Measurements from ENCODE around the gene FZD10. TPM values are rescaled to one million over a fixed set of nuclear protein-coding genes. Genes with fewer than 3 reads are reported as not detected.

Gene FZD10
- total and polyA plus RNA-seq, 2 experiments from 2014 or later, result 0.11 to 0.45 TPM

DNA sequence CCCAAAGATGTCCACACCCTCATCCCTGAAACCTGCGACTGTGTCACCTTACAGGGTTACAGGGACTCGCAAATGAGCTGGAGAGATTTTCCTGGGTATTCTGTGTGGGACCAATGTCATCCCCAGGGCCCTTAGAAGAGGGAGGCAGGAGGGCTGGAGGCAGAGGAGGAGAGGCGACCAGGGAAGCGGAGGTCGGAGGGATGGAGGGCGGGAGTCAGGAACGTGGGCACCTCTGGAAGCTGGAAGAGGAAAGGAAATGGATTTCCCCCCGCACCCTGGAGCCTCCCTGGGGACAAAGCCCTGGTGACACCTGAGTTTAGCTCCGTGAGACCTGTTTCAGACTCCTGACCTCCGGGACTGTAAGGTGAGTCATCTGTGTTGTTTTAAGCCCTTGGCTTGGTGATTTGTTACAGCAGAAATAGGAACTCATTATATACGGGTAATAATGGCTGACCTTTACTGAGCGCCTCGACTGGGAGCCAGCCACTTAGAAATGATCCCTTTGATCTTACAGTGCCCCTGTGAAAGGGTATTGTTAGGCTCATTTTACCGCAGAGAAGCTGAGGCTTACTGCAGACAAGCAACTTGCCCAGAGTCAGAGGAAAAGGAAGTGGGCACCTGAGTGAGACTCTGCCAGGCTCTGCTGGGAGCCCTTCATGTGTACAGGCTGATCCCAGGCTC, 29.3 kb upstream of the FZD10 start:
- no peaks in the 10 kb centered on the region; the same call in 1 of the 2 replicates for H4K20me1 ChIP-seq (replicated peaks; ENCODE audit: insufficient read depth)
- Mint-ChIP-seq H3K4me3 (no peak overlapping the region), H3K9me3 (peaks cover 99% of the 10 kb centered on the region), H3K36me3 (ENCODE audit: low read depth) (peaks cover 72% of the 10 kb centered on the region), H3K27me3 (ENCODE audit: insufficient read depth, low read depth, poor library complexity) (no peaks in the 10 kb centered on the region), H3K27ac (no peak overlapping the region), H3K4me1 (no peaks in the 10 kb centered on the region; the same call in 2 of the 3 replicates)
- H3K9me2 ChIP-seq (ENCODE audit: insufficient read depth), result 0 out of 2 replicates have a peak, but pooled peaks cover 4% of the 10 kb centered on the region
- no peak for ATAC-seq
- H3K4me1 ChIP-seq (ENCODE audit: insufficient read depth), result peaks cover 4% of the 10 kb centered on the region; the same call in 1 of the 2 replicates
- no peak overlapping the region for H3K4me3 ChIP-seq
- no peak for DNase-seq (ENCODE audit: low spot score)
- H3K79me2 ChIP-seq (replicated peaks; ENCODE audit: insufficient read depth), result no peaks in the 10 kb centered on the region
- 0 out of 2 replicates have a peak, but pooled peaks cover 7% of the 10 kb centered on the region for H3K27me3 ChIP-seq (ENCODE audit: insufficient read depth)
- peaks cover 7% of the 10 kb centered on the region; the same call in 1 of the 2 replicates for H3F3A ChIP-seq (replicated peaks; ENCODE audit: low read depth)
- no peaks in the 10 kb centered on the region; the same call in 1 of the 2 replicates for H3K36me3 ChIP-seq (ENCODE audit: insufficient read depth)
- no peak overlapping the region for H3K27ac ChIP-seq (ENCODE audit: low read depth)
- TF ChIP-seq CREB1 (CRISPR knock-in tag; IDR thresholded peaks at IDR 0.05; ENCODE audit: low read depth) (no peak), EZH2 (IDR thresholded peaks at IDR 0.05; ENCODE audit: low read depth, unreplicated experiment) (no peak)
- H2AFZ ChIP-seq, result no peak overlapping the region
- H3K4me2 ChIP-seq, result no peak overlapping the region

GRCh38 chr12:130133851-130134562, 28.3 kb upstream of the FZD10 start:
- H3K36me3 ChIP-seq (ENCODE audit: insufficient read depth), result no peaks in the 10 kb centered on the region; the same call in 1 of the 2 replicates
- no peak overlapping the region for H3K4me3 ChIP-seq
- H3F3A ChIP-seq (replicated peaks; ENCODE audit: low read depth), result peaks cover 7% of the 10 kb centered on the region; the same call in 1 of the 2 replicates
- no peak overlapping the region for H3K27ac ChIP-seq (ENCODE audit: low read depth)
- no peak overlapping the region for H2AFZ ChIP-seq
- no peaks in the 10 kb centered on the region; the same call in 1 of the 2 replicates for H4K20me1 ChIP-seq (replicated peaks; ENCODE audit: insufficient read depth)
- 0 out of 2 replicates have a peak, but pooled peaks cover 7% of the 10 kb centered on the region for H3K27me3 ChIP-seq (ENCODE audit: insufficient read depth)
- DNase-seq (ENCODE audit: low spot score), result no peak
- H3K4me1 Mint-ChIP-seq, result no peaks in the 10 kb centered on the region; the same call in 2 of the 3 replicates
- H3K4me3 Mint-ChIP-seq, result no peak overlapping the region
- 0 out of 2 replicates have a peak, but pooled peaks cover 4% of the 10 kb centered on the region for H3K9me2 ChIP-seq (ENCODE audit: insufficient read depth)
- no peaks in the 10 kb centered on the region for H3K79me2 ChIP-seq (replicated peaks; ENCODE audit: insufficient read depth)
- H3K27ac Mint-ChIP-seq, result no peak overlapping the region
- H3K27me3 Mint-ChIP-seq (ENCODE audit: insufficient read depth, low read depth, poor library complexity), result no peaks in the 10 kb centered on the region
- peaks cover 4% of the 10 kb centered on the region; the same call in 1 of the 2 replicates for H3K4me1 ChIP-seq (ENCODE audit: insufficient read depth)
- peaks cover 99% of the 10 kb centered on the region for H3K9me3 Mint-ChIP-seq
- ATAC-seq, result no peak
- no peak overlapping the region for H3K4me2 ChIP-seq
- peaks cover 72% of the 10 kb centered on the region for H3K36me3 Mint-ChIP-seq (ENCODE audit: low read depth)
- TF ChIP-seq ZNF331 (CRISPR knock-in tag; IDR thresholded peaks at IDR 0.05; ENCODE audit: low read depth), result no peak
- TF ChIP-seq EZH2phosphoT487 (IDR thresholded peaks at IDR 0.05; ENCODE audit: unreplicated experiment), result no peak
- TF ChIP-seq CREB1 (CRISPR knock-in tag; IDR thresholded peaks at IDR 0.05; ENCODE audit: low read depth), result no peak
- no peak for TF ChIP-seq JUNB (IDR thresholded peaks at IDR 0.05; ENCODE audit: unreplicated experiment)
- TF ChIP-seq NANOG (IDR thresholded peaks at IDR 0.05; ENCODE audit: borderline replicate concordance), result no peak
- no peak for TF ChIP-seq STAT1 (IDR thresholded peaks at IDR 0.05; ENCODE audit: unreplicated experiment)
- TF ChIP-seq EZH2 (IDR thresholded peaks at IDR 0.05; ENCODE audit: low read depth, unreplicated experiment), result no peak
- no peak for TF ChIP-seq CTCF (conservative IDR thresholded peaks at IDR 0.05; ENCODE audit: low read depth in 2 of 2)
- no peak for TF ChIP-seq ZNF462 (CRISPR knock-in tag; IDR thresholded peaks at IDR 0.05)
- no peak for TF ChIP-seq POLR2AphosphoS5 (IDR thresholded peaks at IDR 0.05; ENCODE audit: low read depth)

Measured in GM23338 (cell line).